ENCODE measurements around the gene NAALADL2.

Gene NAALADL2

GRCh38 chr3:175273573-175273972, 414.4 kb downstream of the NAALADL2 start:
- DNase-seq: no peak

GRCh38 chr3:175274056-175274455, 414.9 kb downstream of the NAALADL2 start:
- DNase-seq: no peak

DNA sequence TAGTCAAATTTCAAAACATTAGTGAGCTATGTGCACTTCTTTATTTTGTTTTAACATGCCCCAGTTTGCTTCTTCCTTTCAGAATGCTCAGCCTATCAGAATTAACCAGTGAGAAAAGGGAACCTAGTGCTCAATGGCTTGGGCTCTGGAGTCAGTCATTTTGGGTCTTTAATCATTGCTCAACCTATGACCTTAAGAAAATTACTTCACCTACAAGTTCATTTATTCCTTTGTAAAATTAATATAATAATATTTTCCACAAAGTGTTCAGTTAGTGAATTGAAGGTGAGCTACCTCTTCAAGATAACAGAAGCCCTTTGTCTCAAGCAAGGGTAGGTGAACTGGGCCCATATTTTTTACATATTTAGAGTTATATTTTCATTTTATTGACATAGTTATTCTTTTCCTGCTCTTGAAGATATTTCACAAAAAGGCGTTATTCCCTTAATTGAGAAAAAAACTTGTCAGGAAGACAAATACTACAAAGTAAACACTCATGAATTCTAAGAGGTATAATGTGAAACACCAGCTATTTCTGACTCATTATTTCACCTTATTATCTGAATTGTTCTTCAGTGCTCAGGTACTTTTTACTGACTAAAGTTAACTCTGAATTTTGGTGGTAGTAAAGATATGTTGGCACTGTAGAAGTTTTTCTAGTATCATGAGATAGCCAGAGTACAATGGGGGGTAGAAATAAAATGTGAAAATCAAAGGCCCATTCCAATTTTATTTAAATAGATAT, 415.5 kb downstream of the NAALADL2 start:
- peak; percentile 25 for DNase-seq

GRCh38 chr3:175278680-175279079, 419.5 kb downstream of the NAALADL2 start:
- DNase-seq: no peak

DNA sequence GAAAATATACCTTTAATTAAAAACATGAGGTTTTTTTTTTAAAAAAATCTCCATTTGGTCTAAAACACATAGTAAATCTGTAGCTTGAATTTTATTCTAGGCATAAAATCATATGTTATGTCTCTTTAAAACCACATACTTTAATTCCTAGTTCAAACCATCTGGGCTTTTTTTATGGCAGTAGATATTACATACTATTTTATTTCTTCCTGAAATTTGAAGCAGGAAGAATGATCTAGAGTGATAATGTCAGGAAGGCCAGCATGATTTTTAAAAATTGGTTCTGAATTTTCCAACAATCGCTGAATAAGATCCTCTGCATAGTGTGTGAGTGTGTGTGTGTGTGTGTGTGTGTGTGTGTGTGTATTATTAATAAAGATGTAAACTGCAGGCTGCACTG, 420.3 kb downstream of the NAALADL2 start:
- no peak for DNase-seq

GRCh38 chr3:175279911-175280310, 420.8 kb downstream of the NAALADL2 start:
- DNase-seq: no peak

GRCh38 chr3:175287361-175287963, 428.3 kb downstream of the NAALADL2 start:
- no peak for DNase-seq

- no peak for DNase-seq
Observed at GRCh38 chr3:175288621-175289020, 429.5 kb downstream of the NAALADL2 start.

DNA sequence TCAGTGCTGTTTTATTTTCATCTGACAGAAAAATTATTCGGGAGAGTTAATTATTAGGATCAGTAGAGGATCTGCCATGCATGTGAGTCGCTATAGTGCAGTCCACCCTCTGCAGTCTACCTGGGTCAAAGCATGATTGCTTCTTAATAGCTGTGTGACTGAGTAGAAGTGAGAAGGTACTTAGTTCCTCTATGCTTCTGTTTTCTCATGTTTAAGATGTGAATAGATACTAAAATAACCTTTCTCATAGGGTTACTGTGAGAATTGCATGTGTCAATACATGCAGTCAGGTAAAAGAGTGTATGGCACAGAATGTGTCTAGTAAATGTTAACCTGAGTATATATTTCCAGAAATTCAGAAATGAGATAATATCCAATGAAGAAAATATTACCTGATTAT, 435.7 kb downstream of the NAALADL2 start:
- DNase-seq: no peak

GRCh38 chr3:175295248-175296130, 436.4 kb downstream of the NAALADL2 start:
- no peak for DNase-seq

DNA sequence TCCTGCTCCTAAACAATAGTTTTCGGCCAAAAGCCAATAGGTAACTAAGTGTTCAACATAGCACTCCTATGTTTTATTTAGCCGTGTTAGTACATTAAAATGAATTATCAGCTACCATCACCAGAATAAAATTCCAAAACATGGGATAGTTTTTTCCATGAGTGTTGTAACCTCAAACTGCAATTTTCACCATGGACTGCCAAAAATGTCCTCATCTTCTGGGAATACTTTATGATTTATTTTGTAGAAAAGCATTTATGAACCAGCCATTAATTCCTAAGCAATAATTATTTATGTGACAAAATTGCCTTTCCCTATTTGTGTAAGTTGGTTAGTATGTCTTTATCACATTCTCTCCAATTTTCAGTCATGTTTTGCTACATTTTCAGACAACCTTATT, 438.1 kb downstream of the NAALADL2 start:
- DNase-seq: no peak

DNA sequence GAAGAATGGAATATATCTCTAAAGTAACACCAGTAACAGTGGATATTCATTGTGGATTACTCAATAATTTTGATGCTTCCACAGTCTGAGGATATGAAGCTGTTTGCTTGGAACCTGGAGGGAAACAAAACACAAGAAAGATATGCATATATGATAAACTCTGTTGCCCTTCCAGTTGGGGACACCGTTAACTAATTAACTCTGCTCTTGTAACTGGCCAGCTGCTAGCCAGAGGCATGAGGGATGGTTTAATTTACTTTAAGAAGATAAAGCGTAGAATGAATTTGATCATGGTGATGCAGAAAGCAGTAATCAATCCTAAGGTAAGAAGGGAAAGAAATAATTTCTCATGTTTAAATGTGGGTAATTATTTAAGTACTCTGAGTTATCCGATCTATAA, 442.6 kb downstream of the NAALADL2 start:
- no peak for DNase-seq

GRCh38 chr3:175304404-175304803, 445.3 kb downstream of the NAALADL2 start:
- DNase-seq: no peak

- no peak for DNase-seq
Observed at GRCh38 chr3:175307642-175308041, 448.5 kb downstream of the NAALADL2 start.

- no peak for DNase-seq
Observed at GRCh38 chr3:175308097-175308496, 449.0 kb downstream of the NAALADL2 start.

DNA sequence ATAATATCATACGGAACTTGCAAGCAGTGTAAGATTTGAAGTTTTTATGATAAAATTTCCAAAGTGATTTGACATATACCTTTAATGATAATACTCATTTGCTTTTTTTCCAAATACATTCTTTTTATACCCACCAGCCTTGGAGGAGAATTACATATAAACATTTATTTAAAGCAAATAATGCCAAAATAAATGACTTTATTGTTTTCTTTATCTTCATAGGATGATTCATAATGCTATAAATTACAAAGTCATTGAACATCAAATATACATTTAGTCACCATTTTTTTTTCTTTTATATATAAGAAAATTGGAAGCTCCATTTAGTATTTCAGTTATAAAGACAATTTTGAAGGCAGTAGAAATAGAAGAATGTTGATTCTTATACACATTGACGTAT, 450.9 kb downstream of the NAALADL2 start:
- no peak for DNase-seq

DNA sequence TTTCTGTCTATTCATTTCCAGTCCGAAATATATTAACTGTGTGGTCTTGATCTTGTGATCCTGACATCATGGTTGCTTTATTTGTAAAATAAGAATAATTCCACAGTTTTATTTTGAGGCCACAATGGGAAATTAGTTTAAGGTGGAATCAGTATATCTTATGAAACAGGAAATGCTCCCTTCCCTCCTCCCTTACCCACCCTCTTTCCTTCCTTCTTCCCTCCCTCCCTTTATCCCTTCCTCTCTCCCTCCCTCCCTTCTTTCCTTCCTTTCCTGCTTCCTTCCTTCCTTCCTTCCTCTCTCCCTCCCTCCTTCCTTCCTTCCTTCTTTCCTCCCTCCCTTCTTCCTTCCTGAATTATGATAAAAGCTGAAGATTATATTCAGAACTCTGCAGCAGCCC, 452.3 kb downstream of the NAALADL2 start:
- DNase-seq: no peak

DNA sequence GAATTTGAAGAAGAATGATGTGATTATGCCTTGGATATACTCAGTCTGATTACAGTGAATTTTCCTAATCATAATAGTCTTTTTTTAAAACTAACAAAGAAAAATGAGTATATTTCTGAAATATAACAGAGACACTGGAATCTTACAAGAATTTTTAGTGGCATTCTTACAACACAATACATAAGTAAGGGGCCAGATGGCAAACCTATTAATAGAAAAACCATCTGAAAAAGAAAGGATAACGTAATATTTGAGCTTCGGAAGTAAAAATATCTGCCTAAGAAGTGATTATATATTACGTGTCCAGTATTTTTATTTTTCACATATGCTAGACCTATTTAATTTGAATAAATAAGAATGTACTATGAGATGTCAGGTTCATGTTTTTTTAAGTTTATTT, 452.8 kb downstream of the NAALADL2 start:
- DNase-seq: no peak

DNA sequence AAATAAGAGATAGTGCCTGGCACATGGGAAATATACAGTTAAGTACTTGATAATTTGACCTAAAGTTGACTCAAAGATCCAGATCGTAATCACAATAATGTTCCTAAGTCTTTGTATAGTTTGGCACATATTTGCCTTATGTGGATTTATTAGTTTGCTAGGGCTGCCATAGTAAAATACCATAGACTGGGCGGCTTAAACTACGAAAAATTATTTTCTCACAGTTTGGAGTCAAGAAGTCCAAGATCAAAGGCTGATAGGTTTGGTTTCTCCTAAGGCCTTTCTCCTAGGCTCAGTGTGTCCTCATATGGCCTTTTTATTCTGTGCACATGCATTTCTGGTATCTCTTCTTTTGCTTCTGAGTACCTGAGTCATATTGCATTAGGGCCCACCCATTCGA, 453.7 kb downstream of the NAALADL2 start:
- DNase-seq: no peak

- DNase-seq: no peak
Observed at GRCh38 chr3:175316799-175317198, 457.7 kb downstream of the NAALADL2 start.

DNA sequence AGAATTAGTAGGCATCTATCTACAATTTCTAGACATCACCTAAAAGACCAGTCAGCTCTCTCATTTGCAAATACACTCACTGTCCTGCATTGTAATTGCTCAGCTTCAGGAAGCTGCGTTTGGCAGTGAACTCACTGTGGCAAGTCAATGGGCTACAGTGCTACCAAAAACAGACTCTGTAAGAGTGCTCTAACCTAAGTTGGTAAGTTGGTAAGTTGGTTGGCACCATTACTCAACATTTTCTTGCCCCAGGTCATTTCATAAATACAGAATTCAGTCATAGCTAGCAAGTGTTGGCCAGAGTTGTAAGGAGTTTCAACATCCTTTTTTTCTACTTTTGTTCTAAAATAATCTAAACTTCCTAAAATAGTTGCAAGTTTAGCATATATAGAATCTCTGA, 466.3 kb downstream of the NAALADL2 start:
- no peak for DNase-seq

DNA sequence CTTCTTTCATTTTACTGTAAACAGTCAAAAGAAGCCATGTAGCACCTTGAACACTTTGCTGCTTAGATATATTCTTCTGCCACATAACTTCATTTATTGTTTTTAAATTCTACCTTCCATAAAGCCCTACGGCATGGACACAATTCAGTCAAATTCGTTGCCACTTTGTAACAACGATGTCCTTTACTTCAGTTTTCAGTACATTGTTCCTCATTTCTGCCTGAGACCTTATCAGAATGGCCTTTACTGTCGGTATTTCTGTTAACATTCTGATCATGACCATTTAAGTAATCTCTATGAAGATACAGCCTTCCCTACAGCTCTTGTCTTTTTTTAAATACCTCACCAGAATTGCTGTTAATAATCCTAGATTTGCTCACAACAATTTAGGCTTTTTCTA, 466.9 kb downstream of the NAALADL2 start:
- DNase-seq: no peak

GRCh38 chr3:175329373-175329772, 470.2 kb downstream of the NAALADL2 start:
- DNase-seq: no peak

GRCh38 chr3:175335229-175335628, 476.1 kb downstream of the NAALADL2 start:
- no peak for DNase-seq
